IMR-90 (cell line): ENCODE measurements around the gene RASGRF1. TPM values are rescaled to one million over a fixed set of nuclear protein-coding genes. Genes with fewer than 3 reads are reported as not detected.

Experiments
- ATAC-seq: fragments of 200-7000 bp; cut with Tn5 transposase; 2 replicates; pipeline ENCODE4 v1.9.1; 2020; ENCODE audit warnings: low read depth, mild to moderate bottlenecking, moderate library complexity
- BruUV-seq: library from RNA; stranded (reverse); fragments of 400-500 nt; replicated peaks from 2 replicates; lab custom pipeline; 2021; lab: Mats Ljungman, UMichigan
- CTCF ChIA-PET: fragments of 300-600 bp; formaldehyde crosslinking; extraction: SDS; loops from one replicate; lab custom pipeline; 2021; ENCODE audit warnings: antibody characterized with exemption; lab: Yijun Ruan, JAX
- POLR2A ChIA-PET: fragments of 300-600 bp; sonication (Branson Sonifier 250); formaldehyde crosslinking; loops from one replicate; lab custom pipeline; 2022; ENCODE audit warnings: antibody characterized with exemption; ENCODE audit not compliant: unreplicated experiment; lab: Charles Lee
- DNase-seq: peaks from one replicate; pipeline ENCODE4 v3.0.0; 2013
- H2AFZ ChIP-seq: replicated peaks from 2 replicates; pipeline ENCODE3; 2013; ENCODE audit warnings: low read length, mild to moderate bottlenecking; ENCODE audit not compliant: poor library complexity
- H2AK5ac ChIP-seq: 2 replicates; pipeline ENCODE4 v1.6.1; 2013; ENCODE audit warnings: low read depth, low read length, inconsistent platforms
- H2AK9ac ChIP-seq: replicated peaks from 2 replicates; pipeline ENCODE3; 2013; ENCODE audit warnings: mild to moderate bottlenecking, low read depth, low read length, moderate library complexity; ENCODE audit not compliant: poor library complexity
- H2BK120ac ChIP-seq: 2 replicates; pipeline ENCODE4 v1.6.1; 2013; ENCODE audit warnings: low read depth, low read length, inconsistent platforms
- H2BK15ac ChIP-seq: 3 replicates; pipeline ENCODE4 v1.6.1; 2013; ENCODE audit warnings: low read depth, low read length, inconsistent platforms
- H2BK20ac ChIP-seq: 2 replicates; pipeline ENCODE4 v1.6.1; 2013; ENCODE audit warnings: low read depth, mild to moderate bottlenecking, inconsistent platforms, low read length, moderate library complexity
- H2BK5ac ChIP-seq: 2 replicates; pipeline ENCODE4 v1.6.1; 2013; ENCODE audit warnings: mild to moderate bottlenecking, low read depth, low read length, inconsistent platforms; ENCODE audit not compliant: poor library complexity, severe bottlenecking
- H3K14ac ChIP-seq: replicated peaks from 2 replicates; pipeline ENCODE4 v1.6.1; 2013; ENCODE audit warnings: low read depth, low read length, inconsistent platforms
- H3K18ac ChIP-seq: 2 replicates; pipeline ENCODE4 v1.6.1; 2013; ENCODE audit warnings: low read depth, low read length, control low read depth
- H3K23ac ChIP-seq: 2 replicates; pipeline ENCODE4 v1.6.1; 2013; ENCODE audit warnings: low read depth, low read length, inconsistent platforms
- H3K27ac ChIP-seq: 2 replicates; pipeline ENCODE4 v1.5.1; 2013; ENCODE audit warnings: mild to moderate bottlenecking, control low read depth, low read length; ENCODE audit not compliant: insufficient read depth
- H3K27me3 ChIP-seq: 2 replicates; pipeline ENCODE4 v1.6.1; 2013; ENCODE audit warnings: low read length; ENCODE audit not compliant: control insufficient read depth, insufficient read depth
- H3K36me3 ChIP-seq: 2 replicates; pipeline ENCODE4 v1.6.1; 2013; ENCODE audit warnings: low read length, mixed read lengths; ENCODE audit not compliant: control insufficient read depth, insufficient read depth
- H3K4ac ChIP-seq: 2 replicates; pipeline ENCODE4 v1.6.1; 2013; ENCODE audit warnings: low read depth, low read length, inconsistent platforms
- H3K4me1 ChIP-seq: 2 replicates; pipeline ENCODE4 v1.6.1; 2013; ENCODE audit warnings: low read length, mixed read lengths; ENCODE audit not compliant: control insufficient read depth, insufficient read depth
- H3K4me2 ChIP-seq: 2 replicates; pipeline ENCODE4 v1.6.1; 2013; ENCODE audit warnings: low read depth, mild to moderate bottlenecking, control low read depth, low read length, moderate library complexity
- H3K4me3 ChIP-seq: 2 replicates; pipeline ENCODE4 v1.5.1; 2013; ENCODE audit warnings: low read depth, mild to moderate bottlenecking, control low read depth, low read length, moderate library complexity; ENCODE audit not compliant: insufficient read depth
- H3K56ac ChIP-seq: 2 replicates; pipeline ENCODE4 v1.6.1; 2013; ENCODE audit warnings: low read length, inconsistent platforms; ENCODE audit not compliant: insufficient read depth; ENCODE audit errors: extremely low read depth
- H3K79me1 ChIP-seq, 2 experiments: 2 replicates each; pipeline ENCODE4 v1.6.1; 2013; ENCODE audit warnings: low read length in 2 of 2, inconsistent platforms in 1 of 2, low read depth in 1 of 2
- H3K9ac ChIP-seq: 2 replicates; pipeline ENCODE4 v1.6.1; 2013; ENCODE audit warnings: low read depth, low read length, control low read depth
- H3K9me1 ChIP-seq: 2 replicates; pipeline ENCODE4 v1.6.1; 2013; ENCODE audit warnings: low read length, inconsistent platforms; ENCODE audit not compliant: insufficient read depth
- H3K9me3 ChIP-seq: 2 replicates; pipeline ENCODE4 v1.6.1; 2013; ENCODE audit warnings: low read length; ENCODE audit not compliant: control insufficient read depth, insufficient read depth
- H4K20me1 ChIP-seq: 2 replicates; pipeline ENCODE4 v1.6.1; 2013; ENCODE audit warnings: low read length, inconsistent platforms; ENCODE audit not compliant: insufficient read depth
- H4K5ac ChIP-seq: 2 replicates; pipeline ENCODE4 v1.6.1; 2013; ENCODE audit warnings: mild to moderate bottlenecking, low read depth, low read length, control low read depth
- H4K8ac ChIP-seq, 2 experiments: 2 replicates each; pipeline ENCODE4 v1.6.1; 2013; ENCODE audit warnings: low read depth in 2 of 2, low read length in 2 of 2, control low read depth in 1 of 2, inconsistent platforms in 1 of 2
- H4K91ac ChIP-seq: 2 replicates; pipeline ENCODE4 v1.6.1; 2013; ENCODE audit warnings: low read depth, low read length, inconsistent platforms; ENCODE audit not compliant: insufficient read depth
- BHLHE40 ChIP-seq: fragments of 150-350 bp; IDR thresholded peaks from 2 replicates; pipeline ENCODE4 v1.6.1; 2016; ENCODE audit warnings: mild to moderate bottlenecking, low read depth, low read length
- CHD1 ChIP-seq: IDR thresholded peaks from 2 replicates; pipeline ENCODE4 v1.6.1; 2012; ENCODE audit warnings: low read depth, low read length, improper control_type of control experiment
- FOS ChIP-seq: fragments of 150-350 bp; IDR thresholded peaks from 2 replicates; pipeline ENCODE4 v1.6.1; 2016; ENCODE audit warnings: low read depth, low read length
- MAFK ChIP-seq: IDR thresholded peaks from 2 replicates; pipeline ENCODE4 v1.6.1; 2012; ENCODE audit warnings: low read depth, low read length, improper control_type of control experiment
- MAZ ChIP-seq: IDR thresholded peaks from 2 replicates; pipeline ENCODE4 v1.6.1; 2012; ENCODE audit warnings: low read depth, mild to moderate bottlenecking, low read length, improper control_type of control experiment, moderate library complexity, borderline replicate concordance
- MXI1 ChIP-seq: IDR thresholded peaks from 2 replicates; pipeline ENCODE4 v1.6.1; 2012; ENCODE audit warnings: low read depth, mild to moderate bottlenecking, low read length, moderate library complexity, borderline replicate concordance
- NFE2L2 ChIP-seq: fragments of 150-350 bp; IDR thresholded peaks from 2 replicates; pipeline ENCODE4 v1.6.1; 2016; ENCODE audit warnings: low read depth, mild to moderate bottlenecking, low read length
- POLR2A ChIP-seq: IDR thresholded peaks from 2 replicates; pipeline ENCODE4 v1.6.1; 2012; ENCODE audit warnings: mild to moderate bottlenecking, low read depth, low read length
- RAD21 ChIP-seq: IDR thresholded peaks from 2 replicates; pipeline ENCODE4 v1.6.1; 2012; ENCODE audit warnings: low read length, improper control_type of control experiment
- RCOR1 ChIP-seq: IDR thresholded peaks from 2 replicates; pipeline ENCODE4 v1.6.1; 2012; ENCODE audit warnings: mild to moderate bottlenecking, low read length, improper control_type of control experiment; ENCODE audit not compliant: insufficient replicate concordance
- RFX5 ChIP-seq: IDR thresholded peaks from 2 replicates; pipeline ENCODE4 v1.8.0; 2012; ENCODE audit warnings: low read depth, mild to moderate bottlenecking, low read length, moderate library complexity
- SMC3 ChIP-seq: fragments of 150-350 bp; IDR thresholded peaks from 2 replicates; pipeline ENCODE4 v1.6.1; 2016; ENCODE audit warnings: low read depth, mild to moderate bottlenecking, antibody characterized with exemption, low read length, moderate library complexity
- USF2 ChIP-seq: fragments of 150-350 bp; IDR thresholded peaks from 2 replicates; pipeline ENCODE4 v1.6.1; 2017; ENCODE audit warnings: mild to moderate bottlenecking, antibody characterized with exemption, low read length, low read depth
- WGBS, 2 experiments: methylation state at CpG; one replicate each; pipeline versions ENCODE4 v1.1.5 to v1.1.7; 2013; ENCODE audit warnings: missing lambda C conversion rate in 2 of 2; ENCODE audit not compliant: insufficient read length in 1 of 2; ENCODE audit errors: extremely low coverage in 2 of 2; 5-methylcytosine and 5-hydroxymethylcytosine counted together
- dilution Hi-C: fragments of 300-500 bp; cut with HindIII; formaldehyde crosslinking; loops from one replicate; pipeline ENCODE4 v1.14.3; 2018; ENCODE audit warnings: low sequenced_read_pairs; ENCODE audit not compliant: unreplicated experiment
- in situ Hi-C: fragments of 300-500 bp; cut with MboI; formaldehyde crosslinking; loops from 3 replicates; pipeline ENCODE4 v1.14.3; 2019; ENCODE audit warnings: low sequenced_read_pairs, inconsistent platforms, mixed read lengths
- intact Hi-C: fragments of 100-400 bp; cut with micrococcal nuclease; formaldehyde crosslinking; loops from 2 replicates; pipeline ENCODE4 v1.10.0; 2022
- polyA plus RNA-seq, 3 experiments: library from polyadenylated mRNA; depleted of rRNA; stranded (reverse); fragments of >200 nt; gene quantifications; 2 replicates each; pipeline ENCODE4 v1.2.3, GENCODE V29; 2012; ENCODE audit warnings: low replicate concordance in 1 of 3
- total RNA-seq: library from RNA; depleted of rRNA; stranded (reverse); fragments of >200 nt; gene quantifications from 2 replicates; pipeline ENCODE4 v1.2.3, GENCODE V29; 2012
- TF ChIP-seq, protein P1 (sequence below): conservative IDR thresholded peaks from 2 replicates; pipeline ENCODE4 v1.5.1; 2012; ENCODE audit warnings: mild to moderate bottlenecking, low read depth, low read length, improper control_type of control experiment
- TF ChIP-seq, protein P2 (sequence below): fragments of 150-350 bp; IDR thresholded peaks from 2 replicates; pipeline ENCODE4 v1.6.1; 2016; ENCODE audit warnings: low read depth, mild to moderate bottlenecking, low read length, moderate library complexity, borderline replicate concordance

Gene RASGRF1
- total and polyA plus RNA-seq, 2 of the 4 experiments (the other 2 are of a cell fraction), result under 0.01 to 0.15 TPM

DNA sequence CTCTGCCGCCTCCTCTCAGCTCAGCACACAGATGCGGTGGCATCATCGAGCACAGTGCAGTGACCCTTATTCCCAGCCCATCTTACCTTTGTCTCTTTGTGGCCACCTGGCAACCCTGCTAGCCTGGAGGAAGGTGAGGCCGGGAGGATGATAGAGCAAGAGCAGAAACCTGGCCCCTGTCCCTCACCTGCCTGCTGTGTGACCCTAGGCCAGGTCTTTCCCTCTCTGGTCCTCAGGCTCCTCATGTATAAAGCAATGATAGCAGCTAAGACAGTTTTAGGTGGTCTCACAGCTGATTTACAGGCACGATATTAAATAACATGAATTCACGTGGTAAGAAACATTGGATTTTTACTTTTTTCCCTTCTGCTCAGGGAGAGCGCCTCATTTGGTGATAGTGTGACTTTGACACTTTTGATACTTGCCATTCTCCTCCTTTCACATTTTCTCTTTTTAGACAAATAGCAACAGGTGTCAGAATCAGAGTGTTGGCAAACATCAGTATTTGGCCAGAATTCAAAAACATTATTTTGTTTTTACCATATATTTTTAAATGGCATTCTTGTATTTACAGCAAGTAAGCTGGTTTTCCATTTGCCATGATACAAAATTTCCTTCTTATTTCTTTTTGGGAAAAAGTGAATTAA lies 116.2 kb downstream of the RASGRF1 start:
- H3K27me3 ChIP-seq, result no peaks in the 10 kb centered on the region; the same call in 1 of the 2 replicates
- no peak overlapping the region for H3K27ac ChIP-seq
- H2BK20ac ChIP-seq, result no peak overlapping the region
- H4K5ac ChIP-seq, result no peak overlapping the region
- DNase-seq (no peak), ATAC-seq (no peak)
- no peak overlapping the region for H3K18ac ChIP-seq
- no TSS peak for BruUV-seq
- H4K8ac ChIP-seq, result no peak overlapping the region
- no peak overlapping the region for H3K4ac ChIP-seq
- no peak overlapping the region for H3K56ac ChIP-seq
- H3K4me2 ChIP-seq, result no peak overlapping the region
- in situ Hi-C loops (no loop called here), dilution Hi-C loops (no loop called here), intact Hi-C loops (no loop called here)
- H2BK15ac ChIP-seq, result no peak overlapping the region
- H4K91ac ChIP-seq, result no peak overlapping the region
- no peak overlapping the region for H3K9ac ChIP-seq
- no peak overlapping the region for H3K4me3 ChIP-seq
- H3K14ac ChIP-seq, result no peak overlapping the region
- no peaks in the 10 kb centered on the region for H3K36me3 ChIP-seq
- TF ChIP-seq FOS (no peak), MXI1 (no peak), CHD1 (no peak), MAZ (no peak), SMC3 (no peak), USF2 (no peak), MAFK (no peak), BHLHE40 (no peak), RCOR1 (no peak), NFE2L2 (no peak), RAD21 (no peak), POLR2A (no peak), RFX5 (no peak)
- TF ChIP-seq, protein P1, sequence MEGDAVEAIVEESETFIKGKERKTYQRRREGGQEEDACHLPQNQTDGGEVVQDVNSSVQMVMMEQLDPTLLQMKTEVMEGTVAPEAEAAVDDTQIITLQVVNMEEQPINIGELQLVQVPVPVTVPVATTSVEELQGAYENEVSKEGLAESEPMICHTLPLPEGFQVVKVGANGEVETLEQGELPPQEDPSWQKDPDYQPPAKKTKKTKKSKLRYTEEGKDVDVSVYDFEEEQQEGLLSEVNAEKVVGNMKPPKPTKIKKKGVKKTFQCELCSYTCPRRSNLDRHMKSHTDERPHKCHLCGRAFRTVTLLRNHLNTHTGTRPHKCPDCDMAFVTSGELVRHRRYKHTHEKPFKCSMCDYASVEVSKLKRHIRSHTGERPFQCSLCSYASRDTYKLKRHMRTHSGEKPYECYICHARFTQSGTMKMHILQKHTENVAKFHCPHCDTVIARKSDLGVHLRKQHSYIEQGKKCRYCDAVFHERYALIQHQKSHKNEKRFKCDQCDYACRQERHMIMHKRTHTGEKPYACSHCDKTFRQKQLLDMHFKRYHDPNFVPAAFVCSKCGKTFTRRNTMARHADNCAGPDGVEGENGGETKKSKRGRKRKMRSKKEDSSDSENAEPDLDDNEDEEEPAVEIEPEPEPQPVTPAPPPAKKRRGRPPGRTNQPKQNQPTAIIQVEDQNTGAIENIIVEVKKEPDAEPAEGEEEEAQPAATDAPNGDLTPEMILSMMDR, result no peak
- TF ChIP-seq, protein P2, sequence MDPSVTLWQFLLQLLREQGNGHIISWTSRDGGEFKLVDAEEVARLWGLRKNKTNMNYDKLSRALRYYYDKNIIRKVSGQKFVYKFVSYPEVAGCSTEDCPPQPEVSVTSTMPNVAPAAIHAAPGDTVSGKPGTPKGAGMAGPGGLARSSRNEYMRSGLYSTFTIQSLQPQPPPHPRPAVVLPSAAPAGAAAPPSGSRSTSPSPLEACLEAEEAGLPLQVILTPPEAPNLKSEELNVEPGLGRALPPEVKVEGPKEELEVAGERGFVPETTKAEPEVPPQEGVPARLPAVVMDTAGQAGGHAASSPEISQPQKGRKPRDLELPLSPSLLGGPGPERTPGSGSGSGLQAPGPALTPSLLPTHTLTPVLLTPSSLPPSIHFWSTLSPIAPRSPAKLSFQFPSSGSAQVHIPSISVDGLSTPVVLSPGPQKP, result no peak
- ChIA-PET POLR2A (no interaction called here), CTCF (no interaction called here)
- H3K9me1 ChIP-seq, result 0 out of 2 replicates have a peak, but pooled peaks cover under 1% of the 10 kb centered on the region
- H2AFZ ChIP-seq, result no peak overlapping the region
- no peaks in the 10 kb centered on the region for H4K20me1 ChIP-seq
- H2AK9ac ChIP-seq, result no peak overlapping the region
- WGBS, 2 experiments, result no CpG with 5 or more reads among the region's 7 CpGs
- no peak overlapping the region for H2BK120ac ChIP-seq
- H3K4me1 ChIP-seq, result peaks cover 7% of the 10 kb centered on the region
- H2BK5ac ChIP-seq, result no peak overlapping the region
- H3K23ac ChIP-seq, result no peak overlapping the region
- no peaks in the 10 kb centered on the region for H3K9me3 ChIP-seq
- H3K79me1 ChIP-seq, result no peaks in the 10 kb centered on the region
- no peak overlapping the region for H2AK5ac ChIP-seq
